RWPE2 (cell line): ENCODE results near the gene CDK11B.
A peak's percentile ranks its signal among the peaks of the same experiment; 100 is the strongest.

ENCODE experiments used
- ATAC-seq: fragments of 200-7000 bp; cut with Tn5 transposase; 3 replicates; pipeline ENCODE4 v1.9.1; 2021; ENCODE audit warnings: low read depth
- DNase-seq: peaks from one replicate; pipeline ENCODE4 v3.0.0-alpha.2; 2020; ENCODE audit warnings: low spot score
- H3K27ac ChIP-seq: fragments of 450-650 bp; 2 replicates; pipeline ENCODE4 v1.5.1; 2017; ENCODE audit warnings: mild to moderate bottlenecking; ENCODE audit not compliant: poor library complexity, severe bottlenecking
- H3K27me3 ChIP-seq: fragments of 250-450 bp; sonication (Bioruptor Pico); 2 replicates; pipeline ENCODE4 v1.5.1; 2021; ENCODE audit warnings: mild to moderate bottlenecking, moderate library complexity; ENCODE audit not compliant: insufficient read depth, poor library complexity, severe bottlenecking
- H3K36me3 ChIP-seq: fragments of 250-450 bp; sonication (Bioruptor Pico); 2 replicates; pipeline ENCODE4 v1.5.1; 2020; ENCODE audit warnings: low read depth, mild to moderate bottlenecking, moderate library complexity
- H3K4me1 ChIP-seq: fragments of 250-450 bp; sonication (Bioruptor Pico); 2 replicates; pipeline ENCODE4 v1.5.1; 2021; ENCODE audit warnings: mild to moderate bottlenecking, moderate library complexity; ENCODE audit not compliant: insufficient read depth, poor library complexity, severe bottlenecking
- H3K4me3 ChIP-seq: fragments of 250-450 bp; sonication (Bioruptor Pico); 2 replicates; pipeline ENCODE4 v1.5.1; 2021; ENCODE audit warnings: mild to moderate bottlenecking, moderate library complexity; ENCODE audit not compliant: severe bottlenecking
- H3K9me3 ChIP-seq: fragments of 250-450 bp; sonication (Bioruptor Pico); 2 replicates; pipeline ENCODE4 v1.5.1; 2021; ENCODE audit warnings: mild to moderate bottlenecking, moderate library complexity; ENCODE audit not compliant: severe bottlenecking
- CTCF ChIP-seq: fragments of 450-650 bp; IDR thresholded peaks from one replicate; pipeline ENCODE4 v1.5.1; 2017; ENCODE audit warnings: mild to moderate bottlenecking, moderate library complexity; ENCODE audit not compliant: poor library complexity, severe bottlenecking

The CDK11B gene

GRCh38 chr1:1600861-1601563, 57.8 kb downstream of the CDK11B start:
- H3K27ac ChIP-seq = no peak overlapping the region
- H3K9me3 ChIP-seq = no peaks in the 10 kb centered on the region
- H3K27me3 ChIP-seq = no peaks in the 10 kb centered on the region
- no peak for TF ChIP-seq CTCF
- no peak for ATAC-seq
- no peaks in the 10 kb centered on the region for H3K4me1 ChIP-seq
- H3K36me3 ChIP-seq = no peaks in the 10 kb centered on the region
- peak overlapping the region; percentile 35 for H3K4me3 ChIP-seq
- DNase-seq = no peak

DNA sequence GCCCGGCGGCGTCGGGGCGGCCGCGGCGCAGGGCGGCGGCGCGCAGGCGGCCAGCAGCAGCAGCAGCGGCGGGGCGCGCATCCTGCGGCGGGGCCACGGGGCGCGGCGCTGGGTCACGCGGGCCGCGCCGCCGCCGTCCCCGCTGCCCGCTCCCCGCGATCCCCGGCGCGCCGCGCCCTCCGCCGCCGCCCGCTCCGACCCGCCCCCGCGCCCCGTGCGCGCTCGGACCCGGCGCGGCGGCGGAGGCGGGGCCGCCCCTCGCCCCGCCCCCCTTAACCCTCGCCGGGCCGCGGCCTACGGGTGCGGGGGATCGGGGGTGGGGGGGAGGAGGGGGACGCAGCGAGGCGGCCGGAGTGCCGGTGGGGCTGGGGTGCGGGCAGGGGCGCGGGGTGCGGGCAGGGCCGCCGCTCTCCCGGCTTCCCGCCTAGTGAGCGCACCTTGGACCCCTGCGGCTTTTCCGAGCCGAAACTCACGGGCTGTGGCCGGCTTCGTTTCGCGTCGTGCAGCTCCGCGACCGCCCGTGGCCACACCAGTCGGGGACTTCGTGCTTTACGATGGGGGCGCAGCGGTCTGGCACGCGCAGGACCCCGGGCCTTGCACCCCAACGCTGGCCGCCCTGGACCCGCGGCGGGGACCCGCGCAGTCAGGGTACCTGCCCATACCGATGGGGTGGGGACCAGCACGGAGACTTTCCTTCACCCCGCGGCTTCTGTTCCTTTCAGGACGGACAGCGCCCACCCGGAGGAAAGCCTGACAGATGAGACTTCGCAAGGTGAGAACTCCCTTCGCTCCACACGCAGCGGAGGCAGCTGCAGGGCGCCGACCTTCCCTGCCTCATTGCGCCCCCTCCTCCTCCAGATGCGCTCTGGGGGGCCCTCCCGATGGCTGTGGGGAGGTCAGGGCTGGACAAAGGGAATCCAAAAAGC, 58.6 kb downstream of the CDK11B start, which contains the start of gene FNDC10:
Gene FNDC10, minus strand, starts transcription at position 201 of the 926 bp plus-strand sequence. Its CDS starts 120 bp downstream, at position 81.
- DNase-seq (peak; percentile 57), ATAC-seq (peak; percentile 15; the same call in 2 of the 3 replicates)
- TF ChIP-seq CTCF = no peak
- H3K36me3 ChIP-seq = no peaks in the 10 kb centered on the region
- H3K4me1 ChIP-seq = no peaks in the 10 kb centered on the region
- no peak within 1 kb of the TSS for H3K27ac ChIP-seq
- H3K4me3 ChIP-seq = peak within 1 kb of the TSS; percentile 48
- H3K9me3 ChIP-seq = no peaks in the 10 kb centered on the region
- H3K27me3 ChIP-seq = no peaks in the 10 kb centered on the region

- H3K9me3 ChIP-seq = no peaks in the 10 kb centered on the region
- H3K4me1 ChIP-seq = no peaks in the 10 kb centered on the region
- H3K27ac ChIP-seq = no peak overlapping the region
- DNase-seq = no peak
- peak; percentile 40; the same call in 2 of the 3 replicates for ATAC-seq
- H3K4me3 ChIP-seq = peak overlapping the region; percentile 48
- H3K27me3 ChIP-seq = no peaks in the 10 kb centered on the region
- no peaks in the 10 kb centered on the region for H3K36me3 ChIP-seq
- TF ChIP-seq CTCF = no peak
Observed at GRCh38 chr1:1599030-1599934, 59.5 kb downstream of the CDK11B start.

DNA sequence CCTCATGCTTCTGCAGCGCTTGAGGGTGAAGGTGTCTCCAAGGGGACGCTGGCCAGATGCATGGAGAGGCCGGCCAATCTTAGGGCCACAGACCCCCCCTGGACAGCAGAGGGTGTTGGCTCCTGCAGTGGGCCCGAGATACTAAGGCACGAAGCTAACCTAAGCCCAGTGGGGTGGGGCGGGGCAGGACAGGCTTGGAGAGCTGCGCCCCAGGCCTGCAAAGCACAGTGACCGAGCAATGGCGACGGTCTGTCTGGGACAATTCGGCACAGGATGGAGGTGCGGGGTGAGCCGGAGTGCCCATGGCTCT, 60.1 kb downstream of the CDK11B start:
- H3K9me3 ChIP-seq = no peaks in the 10 kb centered on the region
- H3K4me3 ChIP-seq = no peak overlapping the region
- H3K36me3 ChIP-seq = no peaks in the 10 kb centered on the region
- no peaks in the 10 kb centered on the region for H3K4me1 ChIP-seq
- no peak for ATAC-seq
- no peaks in the 10 kb centered on the region for H3K27me3 ChIP-seq
- peak; percentile 66 for DNase-seq
- no peak for TF ChIP-seq CTCF
- H3K27ac ChIP-seq = no peak overlapping the region
